K562 (cell line): ENCODE results near the gene COL9A2. TPM values are rescaled to one million over a fixed set of nuclear protein-coding genes. Genes with fewer than 3 reads are reported as not detected.

Experiments used
- HMBOX1 ChIP-seq: sonication (generic); IDR thresholded peaks from 2 replicates; pipeline ENCODE4 v1.6.1; 2016
- IRF2 ChIP-seq: sonication (generic); formaldehyde crosslinking; IDR thresholded peaks from 2 replicates; pipeline ENCODE4 v1.8.1; 2022; ENCODE audit warnings: mild to moderate bottlenecking, missing genetic modification reagents
- MAFK ChIP-seq: IDR thresholded peaks from 2 replicates; pipeline ENCODE4 v1.6.1; 2011; ENCODE audit warnings: low read length, improper control_type of control experiment
- RNF219 ChIP-seq: fragments of 250-450 bp; sonication (Bioruptor Pico); IDR thresholded peaks from 2 replicates; pipeline ENCODE4 v1.5.0; 2022; ENCODE audit warnings: mild to moderate bottlenecking
- SREBF1 ChIP-seq: fragments of 150-350 bp; IDR thresholded peaks from 2 replicates; pipeline ENCODE4 v1.6.1; 2014; ENCODE audit warnings: antibody characterized with exemption, low read depth, low read length, borderline replicate concordance
- TSC22D4 ChIP-seq: fragments of 450-650 bp; IDR thresholded peaks from 2 replicates; pipeline ENCODE4 v1.6.1; 2016; ENCODE audit warnings: missing genetic modification characterization, missing biosample characterization, control low read depth
- ZBTB11 ChIP-seq, 3 experiments: fragments of 200-800 bp in 1 of 3; fragments of 250-450 bp in 1 of 3; fragments of 450-650 bp in 1 of 3; sonication (Bioruptor Pico) in 1 of 3; sonication (Bioruptor generic) in 1 of 3; formaldehyde crosslinking in 1 of 3; IDR thresholded peaks; 2 replicates each; pipeline versions ENCODE4 v1.6.1 to v1.8.0; 2016 to 2022; ENCODE audit warnings: mild to moderate bottlenecking in 2 of 3, missing genetic modification characterization in 2 of 3, missing compliant biosample characterization in 1 of 3, moderate library complexity in 1 of 3
- polyA plus RNA-seq, 8 experiments: library from polyadenylated mRNA; depleted of rRNA in 4 of 8; stranded (reverse) in 5 of 8; unstranded in 3 of 8; fragments of >200 nt; fragmentation: Nextera tagmentation in 2 of 8; fragmentation: Illumina TruSeq in 1 of 8; extraction: Ambion mirVana in 2 of 8; extraction: Trizol in 1 of 8; gene quantifications; 2 replicates each; pipeline versions ENCODE4 v1.2.1 to v1.2.3, GENCODE V29; 2011 to 2014; ENCODE audit warnings: inconsistent platforms in 1 of 8, missing spikeins in 1 of 8
- total RNA-seq, 7 experiments: library from RNA; depleted of rRNA in 6 of 7; stranded (reverse); fragments of >200 nt in 6 of 7; fragmentation: Illumina TruSeq in 2 of 7; extraction: Trizol in 2 of 7; gene quantifications; 2 replicates each; pipeline versions ENCODE4 v1.2.1 to v1.2.3, GENCODE V29; 2011 to 2021; ENCODE audit warnings: low replicate concordance in 1 of 7

COL9A2 gene
- total and polyA plus RNA-seq, 9 of the 15 experiments (the other 6 are each of a cell fraction or from before 2014, with no cell fraction given) = 0.03 to 2.2 (median 0.31) TPM

- TF ChIP-seq RNF219 = no peak
- no peak for TF ChIP-seq SREBF1
- no peak for TF ChIP-seq HMBOX1
- TF ChIP-seq IRF2 (CRISPR knock-in tag) = no peak
- no peak for TF ChIP-seq MAFK
- no peak for TF ChIP-seq ZBTB11 (CRISPR knock-in tag; IDR thresholded peaks at IDR 0.05)
- TF ChIP-seq TSC22D4 = no peak
Measured at GRCh38 chr1:40310129-40310461, 7.0 kb downstream of the COL9A2 start (continued).
